D721Med (cell line): ENCODE results near the gene LTBP3.

Experiments
- DNase-seq: peaks from one replicate; pipeline ENCODE4 v3.0.0; 2011; ENCODE audit warnings: low spot score; ENCODE audit not compliant: insufficient read length
- FAIRE-seq: peaks from 2 replicates; lab custom pipeline; 2011; peaks lifted over from hg19 to GRCh38; lab: Jason Lieb, UNC
- TF ChIP-seq, protein P1 (sequence below): IDR thresholded peaks from 2 replicates; pipeline ENCODE4 v1.5.1; 2012; ENCODE audit warnings: mild to moderate bottlenecking, control low read depth; ENCODE audit not compliant: insufficient read depth; ENCODE audit errors: missing control alignments

LTBP3 gene

DNA sequence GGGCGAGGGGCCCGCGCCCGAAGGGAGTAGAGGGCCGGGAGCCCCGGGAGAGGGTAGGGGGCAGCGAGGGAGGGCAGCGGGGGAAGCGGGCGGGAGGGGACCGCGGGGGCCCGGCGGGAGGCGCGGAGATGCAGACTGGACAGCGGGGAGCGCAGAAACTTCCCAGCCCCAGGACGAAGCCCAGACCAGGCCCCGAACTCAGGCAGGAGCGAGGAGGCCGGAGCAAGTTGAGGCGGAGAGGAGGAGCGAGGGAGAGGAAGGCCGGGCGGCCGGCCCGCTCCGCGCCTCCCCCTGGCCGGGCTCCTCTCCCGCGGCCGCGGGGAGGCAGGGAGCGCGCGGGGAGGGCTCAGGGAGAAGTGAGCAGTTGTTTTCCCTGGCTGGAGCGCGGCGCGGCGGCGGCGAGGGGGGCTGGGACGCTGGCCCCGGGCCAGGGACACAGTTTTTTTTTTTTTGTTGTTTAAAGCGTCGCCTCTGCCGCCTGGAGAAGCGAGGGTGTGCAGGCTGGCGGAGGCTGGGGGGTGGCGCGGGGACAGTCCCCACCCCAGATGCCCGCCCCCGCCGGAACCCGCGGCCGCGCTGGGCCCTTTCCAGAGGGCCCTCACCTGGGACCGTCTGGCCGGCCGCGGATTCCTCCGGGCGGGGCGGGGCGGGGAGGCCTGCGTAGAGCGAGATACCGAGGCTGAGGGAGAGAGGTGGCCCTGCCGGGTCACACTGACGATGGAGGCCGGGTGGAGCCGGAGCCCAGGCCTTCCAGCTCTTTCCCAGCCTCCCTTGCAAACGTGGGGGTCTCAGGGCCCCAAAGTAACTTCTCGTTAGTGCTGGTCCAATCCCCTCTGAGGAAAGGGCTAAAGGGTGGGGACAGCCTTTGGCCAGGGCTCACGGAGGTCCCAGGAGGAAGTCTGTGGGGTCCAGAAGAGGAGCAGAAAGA lies at the start of gene LTBP3:
TSS of gene LTBP3 (minus strand) at position 358 of the 928 bp plus-strand sequence. CDS start 400 bp downstream, outside the sequence.
- DNase-seq, result no peak
- no peak for FAIRE-seq
- TF ChIP-seq, protein P1, sequence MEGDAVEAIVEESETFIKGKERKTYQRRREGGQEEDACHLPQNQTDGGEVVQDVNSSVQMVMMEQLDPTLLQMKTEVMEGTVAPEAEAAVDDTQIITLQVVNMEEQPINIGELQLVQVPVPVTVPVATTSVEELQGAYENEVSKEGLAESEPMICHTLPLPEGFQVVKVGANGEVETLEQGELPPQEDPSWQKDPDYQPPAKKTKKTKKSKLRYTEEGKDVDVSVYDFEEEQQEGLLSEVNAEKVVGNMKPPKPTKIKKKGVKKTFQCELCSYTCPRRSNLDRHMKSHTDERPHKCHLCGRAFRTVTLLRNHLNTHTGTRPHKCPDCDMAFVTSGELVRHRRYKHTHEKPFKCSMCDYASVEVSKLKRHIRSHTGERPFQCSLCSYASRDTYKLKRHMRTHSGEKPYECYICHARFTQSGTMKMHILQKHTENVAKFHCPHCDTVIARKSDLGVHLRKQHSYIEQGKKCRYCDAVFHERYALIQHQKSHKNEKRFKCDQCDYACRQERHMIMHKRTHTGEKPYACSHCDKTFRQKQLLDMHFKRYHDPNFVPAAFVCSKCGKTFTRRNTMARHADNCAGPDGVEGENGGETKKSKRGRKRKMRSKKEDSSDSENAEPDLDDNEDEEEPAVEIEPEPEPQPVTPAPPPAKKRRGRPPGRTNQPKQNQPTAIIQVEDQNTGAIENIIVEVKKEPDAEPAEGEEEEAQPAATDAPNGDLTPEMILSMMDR, result no peak

DNA sequence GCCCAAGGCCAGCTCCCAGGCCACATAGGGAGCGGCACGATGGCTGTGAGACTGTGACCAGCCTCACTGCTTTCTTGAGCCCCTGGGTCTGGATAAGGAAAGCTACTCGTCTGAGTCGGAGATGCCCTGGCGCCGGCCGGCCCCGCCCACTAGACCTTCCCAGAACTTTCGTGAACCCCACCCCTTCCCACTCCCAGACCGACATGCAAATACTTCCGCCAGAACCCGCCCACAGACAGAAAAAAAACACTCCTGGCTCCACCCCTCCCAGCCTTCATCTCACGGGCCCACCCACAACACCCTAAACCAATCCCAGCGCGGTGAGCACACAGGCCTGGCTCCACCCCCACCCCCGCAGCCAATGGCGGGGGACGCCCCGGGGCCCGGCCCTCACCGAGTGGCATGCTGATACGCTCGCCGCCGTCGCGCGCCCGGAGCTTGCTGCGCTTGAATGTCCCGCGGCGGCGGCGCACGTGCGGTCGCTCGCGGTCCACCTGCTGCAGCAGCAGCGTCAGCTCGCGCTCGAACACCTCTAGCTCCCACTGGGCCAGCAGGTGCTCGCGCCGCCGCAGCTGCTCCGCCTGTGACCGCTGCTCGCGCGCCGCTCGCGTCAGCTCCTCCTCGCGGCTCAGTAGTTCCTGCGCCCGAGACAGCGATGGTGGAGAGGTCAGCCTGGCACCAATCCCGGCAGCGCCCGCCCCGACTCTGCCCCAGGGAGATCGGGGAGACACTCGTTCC lies 48.9 kb upstream of the LTBP3 start:
- DNase-seq (peak; percentile 100), FAIRE-seq (no peak)
- TF ChIP-seq, protein P1, result no peak

DNA sequence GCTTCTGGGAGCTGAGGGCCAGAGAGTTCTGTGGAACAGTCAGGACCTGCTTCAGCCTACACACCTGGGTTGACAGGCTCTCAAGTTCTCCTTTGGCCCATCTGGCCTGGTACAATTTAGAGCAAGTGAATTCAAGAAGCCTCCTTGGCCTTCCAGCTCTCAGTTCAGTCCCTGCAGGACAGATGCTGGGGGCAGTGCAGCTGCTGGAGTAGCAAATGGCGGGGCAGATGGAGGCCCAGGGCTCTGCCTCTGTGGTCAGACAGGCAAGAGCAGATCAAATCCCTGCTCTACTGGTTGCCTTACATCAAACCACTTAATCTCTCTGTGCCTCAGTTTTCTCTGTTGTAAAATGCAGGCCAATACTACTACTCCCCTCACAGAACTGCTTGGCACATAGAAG lies 46.1 kb upstream of the LTBP3 start:
- TF ChIP-seq, protein P1, result no peak
- FAIRE-seq (no peak), DNase-seq (no peak)

DNA sequence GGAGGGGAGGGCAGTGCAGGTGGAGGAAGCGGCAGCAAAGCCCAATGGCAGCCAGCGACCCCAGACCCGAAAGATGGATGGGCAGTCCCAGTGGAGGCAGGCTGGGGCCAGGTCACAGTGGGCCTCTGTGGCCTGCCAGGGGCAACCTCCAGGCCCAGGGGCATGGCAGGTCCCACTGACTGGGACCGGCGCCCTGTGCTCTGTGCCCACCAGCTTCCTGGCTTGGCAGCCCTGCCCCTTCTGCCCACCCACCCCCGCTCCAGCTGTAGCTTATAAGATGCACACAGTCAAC lies 41.7 kb upstream of the LTBP3 start:
- DNase-seq, result no peak
- FAIRE-seq, result no peak
- TF ChIP-seq, protein P1, result no peak

DNA sequence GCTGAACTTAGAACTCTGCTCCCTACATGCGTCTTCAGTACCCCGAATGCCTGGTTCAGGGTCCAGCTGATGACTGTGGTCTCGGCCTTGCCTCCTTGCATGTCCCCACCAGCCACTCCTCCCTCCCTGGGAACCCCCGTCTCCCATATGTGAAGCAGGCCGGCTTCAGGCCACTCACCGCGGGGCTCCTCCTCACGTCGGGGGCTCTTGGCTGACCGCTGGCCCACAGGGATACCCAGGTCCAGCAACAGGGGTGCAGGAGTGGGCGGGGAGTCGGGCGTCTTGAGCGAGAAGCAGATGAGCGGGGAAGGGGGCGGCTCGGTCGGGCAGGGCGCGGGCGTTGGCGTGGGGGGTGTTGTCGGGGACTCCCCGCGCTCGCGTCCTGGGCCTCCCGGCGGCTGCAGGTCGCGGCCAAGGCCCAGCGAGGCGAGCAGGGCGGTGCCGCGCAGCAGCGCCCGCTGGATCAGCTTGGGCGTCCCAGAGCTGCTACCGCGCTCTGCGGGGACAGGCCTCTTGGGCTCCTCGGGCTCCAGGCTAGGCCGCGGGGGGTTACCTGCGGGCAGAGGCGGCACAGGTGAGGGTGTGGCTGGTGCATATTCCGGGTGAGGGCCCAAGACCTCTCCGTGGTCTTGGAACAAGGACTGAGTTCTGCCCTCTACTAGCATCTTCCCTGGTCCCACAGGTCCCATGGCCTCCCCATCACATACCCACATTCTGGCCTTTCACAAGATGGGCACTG lies 41.2 kb upstream of the LTBP3 start:
- FAIRE-seq (no peak), DNase-seq (no peak)
- TF ChIP-seq, protein P1, result no peak

DNA sequence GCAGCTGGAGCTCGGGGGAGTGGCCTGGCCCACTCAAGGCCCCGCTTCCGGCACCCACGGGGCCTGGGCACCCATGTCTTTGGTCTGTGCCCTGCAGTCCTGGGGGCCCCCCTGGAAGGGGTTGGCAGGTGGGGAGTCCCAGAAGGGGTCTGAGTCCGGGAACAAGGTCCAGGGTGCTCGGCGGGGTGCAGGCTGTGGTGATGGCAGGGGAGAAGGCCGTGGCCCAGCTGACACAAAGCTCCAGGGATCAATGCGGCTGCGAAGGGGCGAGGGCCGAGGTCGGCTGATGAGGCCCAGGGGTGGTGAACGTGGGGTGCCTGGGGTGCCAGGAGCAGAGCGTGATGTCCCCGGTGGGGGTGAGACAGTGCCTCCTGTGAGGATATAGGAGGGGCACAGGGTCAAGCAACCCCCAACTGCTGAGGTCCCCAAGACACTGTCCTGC lies 40.1 kb upstream of the LTBP3 start:
- TF ChIP-seq, protein P1, result no peak
- DNase-seq, result no peak
- no peak for FAIRE-seq
